ENCODE results near the gene GRIP2.

Gene GRIP2

GRCh38 chr3:14503706-14504065 lies 36.5 kb downstream of the GRIP2 start:
- POLR2A ChIA-PET: no interaction called here
- TF ChIP-seq ZNF48 (tag by site-specific recombination; IDR thresholded peaks at IDR 0.05) (no peak), ZNF266 (tag by site-specific recombination; IDR thresholded peaks at IDR 0.05; ENCODE audit: low read depth) (no peak), ZBTB26 (tag by site-specific recombination; optimal IDR thresholded peaks at IDR 0.05) (no peak), PRDM1 (tag by site-specific recombination; IDR thresholded peaks at IDR 0.05) (no peak), ZIC2 (tag by site-specific recombination; IDR thresholded peaks at IDR 0.05) (no peak), ZNF843 (tag by site-specific recombination; IDR thresholded peaks at IDR 0.05) (no peak), ZNF24 (tag by site-specific recombination; IDR thresholded peaks at IDR 0.05) (no peak)
- Histone ChIP-seq H3K4me1 (ENCODE audit: control insufficient read depth, insufficient read depth, low read length) (no peaks in the 10 kb centered on the region), H3K4me3 (ENCODE audit: low read depth, low read length) (no peak overlapping the region), H3K36me3 (ENCODE audit: control insufficient read depth in 2 of 2, insufficient read depth in 1 of 2, low read length in 2 of 2) (no peaks in the 10 kb centered on the region), H3K9me3 (ENCODE audit: control insufficient read depth, insufficient read depth, low read depth, low read length) (no peaks in the 10 kb centered on the region; the same call in 1 of the 2 replicates), H3K27ac (ENCODE audit: extremely low read depth, low read depth, low read length) (no peak overlapping the region)
- CTCF ChIA-PET: no interaction called here

- TF ChIP-seq ZNF629 (tag by site-specific recombination; IDR thresholded peaks at IDR 0.05): no peak
- TF ChIP-seq ZBTB11 (tag by site-specific recombination; conservative IDR thresholded peaks at IDR 0.05; ENCODE audit: low read depth): no peak
- TF ChIP-seq ZNF211 (tag by site-specific recombination; IDR thresholded peaks at IDR 0.05; ENCODE audit: low read depth): no peak
- TF ChIP-seq ZNF121 (tag by site-specific recombination; IDR thresholded peaks at IDR 0.05): no peak
- TF ChIP-seq OSR2 (tag by site-specific recombination; IDR thresholded peaks at IDR 0.05): no peak
- TF ChIP-seq ZNF214 (tag by site-specific recombination; IDR thresholded peaks at IDR 0.05; ENCODE audit: borderline replicate concordance): no peak
- TF ChIP-seq PRDM10 (tag by site-specific recombination; IDR thresholded peaks at IDR 0.05): no peak
- TF ChIP-seq ZFP3 (tag by site-specific recombination; IDR thresholded peaks at IDR 0.05; ENCODE audit: low read depth): no peak
- no peak for TF ChIP-seq ZNF112 (tag by site-specific recombination; IDR thresholded peaks at IDR 0.05)
- TF ChIP-seq PRDM4 (tag by site-specific recombination; IDR thresholded peaks at IDR 0.05): no peak
- no peak for TF ChIP-seq GLIS2 (tag by site-specific recombination; IDR thresholded peaks at IDR 0.05)
- TF ChIP-seq ZNF10 (tag by site-specific recombination; IDR thresholded peaks at IDR 0.05): no peak
- TF ChIP-seq ZNF670 (tag by site-specific recombination; IDR thresholded peaks at IDR 0.05; ENCODE audit: low read depth): no peak
- TF ChIP-seq ZNF76 (tag by site-specific recombination; IDR thresholded peaks at IDR 0.05; ENCODE audit: borderline replicate concordance, low read depth): no peak
- POLR2A ChIA-PET: no interaction called here
- no peak overlapping the region for H3K27ac ChIP-seq (ENCODE audit: extremely low read depth, low read depth, low read length)
- no peaks in the 10 kb centered on the region for H3K4me1 ChIP-seq (ENCODE audit: control insufficient read depth, insufficient read depth, low read length)
- no peak overlapping the region for H3K4me3 ChIP-seq (ENCODE audit: low read depth, low read length)
- H3K9me3 ChIP-seq (ENCODE audit: control insufficient read depth, insufficient read depth, low read depth, low read length): no peaks in the 10 kb centered on the region; the same call in 1 of the 2 replicates
- CTCF ChIA-PET: interaction anchor here (0.6 kb wide), 1 partner anchor 82 kb away, joined by 3 read pairs; no protein-coding TSS in a partner anchor
- H3K36me3 ChIP-seq (ENCODE audit: control insufficient read depth in 2 of 2, insufficient read depth in 1 of 2, low read length in 2 of 2): no peaks in the 10 kb centered on the region
Observed at GRCh38 chr3:14503033-14503705, 37.0 kb downstream of the GRIP2 start.
